ENCODE data around the gene DNAI7.

DNAI7 gene

DNA sequence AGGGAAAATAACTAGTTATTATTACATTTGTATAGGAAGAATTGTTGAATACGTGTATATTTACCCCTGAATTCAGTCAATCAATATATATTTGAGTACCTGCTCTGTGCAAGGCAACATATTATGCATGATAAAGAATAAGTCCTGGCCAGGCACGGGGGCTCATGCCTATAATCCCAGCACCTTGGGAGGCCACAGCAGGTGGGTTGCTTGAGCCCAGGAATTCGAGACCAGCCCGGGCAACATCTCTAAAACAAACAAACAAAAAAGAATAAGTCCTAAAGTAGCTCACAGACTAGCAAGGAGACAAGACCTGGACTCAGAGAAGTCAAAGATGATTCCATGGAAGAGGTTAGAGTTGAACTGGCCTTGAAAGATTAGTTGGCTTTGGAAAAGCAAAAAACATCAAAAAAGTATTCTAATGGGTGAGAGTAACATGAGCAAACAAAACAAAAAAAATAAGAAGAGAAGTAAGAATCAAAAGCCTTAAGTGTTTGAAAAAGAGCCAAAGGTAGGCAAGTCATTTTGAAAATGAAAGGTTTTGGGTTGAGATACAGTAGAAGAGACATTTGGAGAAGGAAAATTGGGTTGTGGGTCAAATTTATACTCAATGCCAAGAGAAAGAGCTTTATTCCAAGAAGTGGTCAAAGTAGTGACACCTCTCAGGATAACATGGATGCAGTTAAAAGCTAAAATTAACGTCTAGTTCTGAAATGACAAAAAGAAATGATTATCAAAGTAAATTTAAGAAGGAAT lies 130.9 kb downstream of the DNAI7 start:
- Histone ChIP-seq H3K4me1 (ENCODE audit: insufficient read depth, low read length) (peaks cover 10% of the 10 kb centered on the region; the same call in 1 of the 2 replicates), H3K9ac (ENCODE audit: low read depth, low read length) (no peak overlapping the region), H3K9me3 (ENCODE audit: control insufficient read depth, insufficient read depth, low read length) (no peaks in the 10 kb centered on the region), H3K36me3 (ENCODE audit: insufficient read depth, low read length) (no peaks in the 10 kb centered on the region)

DNA sequence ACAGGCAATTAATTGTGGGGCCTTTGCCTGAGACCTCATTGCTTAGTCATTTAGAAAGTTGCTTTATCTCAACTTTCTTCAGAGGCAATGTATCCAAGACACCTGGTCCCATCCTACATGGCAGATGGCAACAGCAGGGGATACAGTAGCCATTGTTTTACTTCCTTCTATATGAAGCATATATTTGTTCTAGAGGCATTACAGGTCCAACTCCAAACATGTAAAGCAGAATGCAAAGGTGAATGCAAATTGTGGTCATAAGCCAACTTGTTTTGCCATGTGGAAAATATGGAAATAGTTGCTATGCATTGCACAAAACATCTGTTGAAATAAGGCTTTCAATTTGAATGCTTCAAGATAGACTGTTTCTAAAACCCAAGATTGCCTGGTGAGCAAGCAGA lies 136.3 kb downstream of the DNAI7 start:
- no peak overlapping the region for H3K9ac ChIP-seq (ENCODE audit: low read depth, low read length)
- no peaks in the 10 kb centered on the region for H3K36me3 ChIP-seq (ENCODE audit: insufficient read depth, low read length)
- 0 out of 2 replicates have a peak, but pooled peaks cover 2% of the 10 kb centered on the region for H3K4me1 ChIP-seq (ENCODE audit: insufficient read depth, low read length)
- H3K9me3 ChIP-seq (ENCODE audit: control insufficient read depth, insufficient read depth, low read length): no peaks in the 10 kb centered on the region
